Kidney epithelial cell (primary cell): ENCODE measurements around the gene DLG2. TPM values are rescaled to one million over a fixed set of nuclear protein-coding genes. Genes with fewer than 3 reads are reported as not detected.

Source experiments
- DNase-seq: peaks from one replicate; pipeline ENCODE4 v3.0.0-alpha.2; 2010; ENCODE audit warnings: low read depth
- H3K27me3 ChIP-seq: 2 replicates; pipeline ENCODE4 v1.6.0; 2011; ENCODE audit warnings: low read length; ENCODE audit not compliant: control insufficient read depth, insufficient read depth
- H3K36me3 ChIP-seq: 2 replicates; pipeline ENCODE4 v1.5.1; 2011; ENCODE audit warnings: low read length; ENCODE audit not compliant: control insufficient read depth, insufficient read depth
- H3K4me3 ChIP-seq: 2 replicates; pipeline ENCODE4 v1.5.1; 2011; ENCODE audit warnings: low read depth, mild to moderate bottlenecking, control low read depth, low read length
- total RNA-seq: library from RNA; depleted of rRNA; stranded (reverse); fragments of >200 nt; gene quantifications from 2 replicates; pipeline ENCODE4 v1.2.3, GENCODE V29; 2015
- TF ChIP-seq, protein P1 (sequence below): IDR thresholded peaks from 2 replicates; pipeline ENCODE4 v1.5.1; 2011; ENCODE audit warnings: mild to moderate bottlenecking, moderate library complexity, low read length, control low read depth, inconsistent platforms; ENCODE audit not compliant: insufficient read depth, poor library complexity, severe bottlenecking

The DLG2 gene
- total RNA-seq, 1 donor from 2014 or later: 0.75 TPM

DNA sequence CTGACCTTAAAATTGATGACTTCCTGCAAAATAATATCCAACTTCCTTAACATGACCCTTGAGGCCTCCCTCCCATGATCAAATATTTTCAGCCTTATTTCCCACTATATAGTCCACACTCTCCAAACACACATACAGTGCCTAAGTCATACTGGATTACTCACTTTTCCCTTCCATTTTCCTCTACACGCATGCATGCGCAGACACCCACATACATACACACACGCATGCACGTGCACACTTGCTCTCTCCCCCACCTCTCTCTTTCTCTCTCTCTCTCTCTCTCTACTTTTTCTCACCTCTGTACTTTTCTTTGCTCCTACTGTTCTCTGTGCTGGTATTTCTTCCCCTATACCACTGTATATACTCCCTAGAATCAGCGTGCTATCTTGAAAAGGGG is 28.1 kb downstream of the DLG2 start:
- TF ChIP-seq, protein P1, sequence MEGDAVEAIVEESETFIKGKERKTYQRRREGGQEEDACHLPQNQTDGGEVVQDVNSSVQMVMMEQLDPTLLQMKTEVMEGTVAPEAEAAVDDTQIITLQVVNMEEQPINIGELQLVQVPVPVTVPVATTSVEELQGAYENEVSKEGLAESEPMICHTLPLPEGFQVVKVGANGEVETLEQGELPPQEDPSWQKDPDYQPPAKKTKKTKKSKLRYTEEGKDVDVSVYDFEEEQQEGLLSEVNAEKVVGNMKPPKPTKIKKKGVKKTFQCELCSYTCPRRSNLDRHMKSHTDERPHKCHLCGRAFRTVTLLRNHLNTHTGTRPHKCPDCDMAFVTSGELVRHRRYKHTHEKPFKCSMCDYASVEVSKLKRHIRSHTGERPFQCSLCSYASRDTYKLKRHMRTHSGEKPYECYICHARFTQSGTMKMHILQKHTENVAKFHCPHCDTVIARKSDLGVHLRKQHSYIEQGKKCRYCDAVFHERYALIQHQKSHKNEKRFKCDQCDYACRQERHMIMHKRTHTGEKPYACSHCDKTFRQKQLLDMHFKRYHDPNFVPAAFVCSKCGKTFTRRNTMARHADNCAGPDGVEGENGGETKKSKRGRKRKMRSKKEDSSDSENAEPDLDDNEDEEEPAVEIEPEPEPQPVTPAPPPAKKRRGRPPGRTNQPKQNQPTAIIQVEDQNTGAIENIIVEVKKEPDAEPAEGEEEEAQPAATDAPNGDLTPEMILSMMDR: no peak
- Histone ChIP-seq H3K4me3 (no peak overlapping the region), H3K36me3 (no peaks in the 10 kb centered on the region), H3K27me3 (no peaks in the 10 kb centered on the region)
- no peak for DNase-seq

DNA sequence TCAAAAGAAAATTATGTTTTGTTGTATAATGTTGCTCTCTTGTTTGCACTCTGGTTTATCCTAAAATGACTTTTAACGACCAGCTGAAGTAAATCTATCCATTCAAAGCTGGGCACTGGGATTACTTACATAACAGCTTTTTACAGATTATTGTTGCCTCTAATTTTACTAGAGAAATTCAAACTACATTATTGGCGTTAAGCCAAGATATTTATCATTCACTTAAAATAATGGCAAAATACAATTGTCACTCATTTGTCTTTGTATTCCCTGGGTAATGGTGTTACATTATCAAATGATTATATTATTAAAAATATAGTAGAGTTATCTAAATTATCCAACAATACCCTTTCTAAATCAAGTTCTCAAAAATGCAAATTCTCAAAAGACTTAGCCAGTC is 30.3 kb downstream of the DLG2 start:
- no peaks in the 10 kb centered on the region for H3K36me3 ChIP-seq

GRCh38 chr11:85595285-85595884 is 31.8 kb downstream of the DLG2 start:
- Histone ChIP-seq H3K4me3 (no peak overlapping the region), H3K36me3 (no peaks in the 10 kb centered on the region), H3K27me3 (no peaks in the 10 kb centered on the region)
- DNase-seq: no peak
- TF ChIP-seq, protein P1: peak; percentile 51

More for the DNA sequence above, 30.3 kb downstream of the DLG2 start:
- TF ChIP-seq, protein P1: no peak
- DNase-seq: no peak
- no peak overlapping the region for H3K4me3 ChIP-seq
- H3K27me3 ChIP-seq: no peaks in the 10 kb centered on the region

DNA sequence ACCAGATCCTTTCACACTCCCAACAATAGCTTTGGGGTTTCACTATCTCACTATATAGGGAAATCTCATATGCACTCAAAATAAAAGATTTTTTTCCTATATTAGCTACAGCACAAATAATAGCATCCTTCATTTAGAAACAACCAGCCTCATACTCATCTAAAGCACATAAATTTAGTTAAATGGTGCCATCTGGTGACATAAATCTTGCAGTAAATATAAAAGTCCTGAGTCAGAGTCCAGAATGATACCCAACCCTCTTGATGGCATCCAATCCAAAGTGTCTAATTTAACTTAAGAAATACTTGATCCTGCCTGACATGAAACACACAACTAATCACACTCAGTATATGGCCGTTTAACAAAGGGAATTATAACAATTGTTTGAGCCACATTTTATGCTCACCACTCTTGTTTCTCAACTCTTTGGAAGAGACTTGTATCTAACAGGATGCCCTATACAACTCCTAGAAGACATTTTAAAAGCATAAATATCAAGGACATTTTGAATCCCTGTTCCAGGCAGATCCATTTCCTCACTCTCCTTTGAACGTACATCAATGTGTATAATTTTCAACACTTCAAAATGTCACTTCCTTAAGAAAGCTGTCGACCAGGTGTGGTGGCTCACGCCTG is 36.2 kb downstream of the DLG2 start:
- Histone ChIP-seq H3K27me3 (no peaks in the 10 kb centered on the region), H3K4me3 (no peak overlapping the region), H3K36me3 (no peaks in the 10 kb centered on the region)
- DNase-seq: peak; percentile 4
- TF ChIP-seq, protein P1: peak; percentile 8

DNA sequence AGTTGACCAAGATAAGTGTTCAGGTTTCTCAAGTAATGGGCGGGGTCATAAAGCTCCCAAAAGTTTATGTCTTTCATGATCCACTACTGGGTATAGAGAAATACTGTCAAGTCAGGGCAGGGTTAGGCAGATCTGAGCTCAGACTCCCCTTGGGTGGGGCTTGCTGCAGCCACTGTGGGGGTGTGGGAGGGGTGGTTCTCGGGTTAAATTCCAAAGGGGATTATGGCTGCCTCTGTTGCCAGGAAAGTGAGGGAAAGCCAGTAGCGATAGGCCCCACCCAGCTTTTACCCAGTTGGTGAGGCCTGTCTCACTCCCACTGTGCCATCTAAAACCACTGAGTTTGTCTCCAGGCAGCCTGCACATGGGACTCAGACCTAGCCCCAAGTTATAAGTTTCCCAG is 37.8 kb downstream of the DLG2 start:
- Histone ChIP-seq H3K36me3 (no peaks in the 10 kb centered on the region), H3K4me3 (no peak overlapping the region), H3K27me3 (no peaks in the 10 kb centered on the region)
- TF ChIP-seq, protein P1: no peak
- no peak for DNase-seq

- TF ChIP-seq, protein P1: no peak
- no peaks in the 10 kb centered on the region for H3K36me3 ChIP-seq
Measured at GRCh38 chr11:85582111-85582510, 45.0 kb downstream of the DLG2 start.

More at GRCh38 chr11:85582111-85582510, 45.0 kb downstream of the DLG2 start:
- no peak for DNase-seq
- Histone ChIP-seq H3K27me3 (no peaks in the 10 kb centered on the region), H3K4me3 (no peak overlapping the region)
